K562 (cell line): ENCODE data around the gene TBC1D1. TPM values are rescaled to one million over a fixed set of nuclear protein-coding genes. Genes with fewer than 3 reads are reported as not detected.

Source experiments
- ATF1 ChIP-seq, 2 experiments: fragments of 450-650 bp in 1 of 2; IDR thresholded peaks; 2 replicates each; pipeline ENCODE4 v1.6.1; 2016; ENCODE audit warnings: missing compliant biosample characterization in 1 of 2, missing genetic modification characterization in 1 of 2
- CBFA2T2 ChIP-seq: fragments of 450-650 bp; conservative IDR thresholded peaks from 2 replicates; pipeline ENCODE4 v1.6.1; 2017; ENCODE audit warnings: mild to moderate bottlenecking
- CBFB ChIP-seq: sonication (generic); formaldehyde crosslinking; IDR thresholded peaks from 2 replicates; pipeline ENCODE4 v1.4.0; 2020; ENCODE audit warnings: mild to moderate bottlenecking, missing genetic modification reagents
- MEF2D ChIP-seq: conservative IDR thresholded peaks from 2 replicates; pipeline ENCODE4 v1.6.1; 2016; ENCODE audit warnings: low read depth, missing genetic modification characterization, missing compliant biosample characterization
- RBM15 ChIP-seq: fragments of 200-400 bp; formaldehyde crosslinking; IDR thresholded peaks from 2 replicates; pipeline ENCODE4 v1.6.1; 2018; ENCODE audit warnings: mild to moderate bottlenecking, low read length, moderate library complexity; ENCODE audit not compliant: insufficient read depth
- RBM25 ChIP-seq: fragments of 200-400 bp; formaldehyde crosslinking; IDR thresholded peaks from 2 replicates; pipeline ENCODE4 v1.6.1; 2018; ENCODE audit warnings: low read length, low read depth, moderate library complexity; ENCODE audit not compliant: severe bottlenecking
- ZNF316 ChIP-seq: fragments of 450-650 bp; IDR thresholded peaks from 2 replicates; pipeline ENCODE4 v1.6.1; 2016
- ZNF76 ChIP-seq: fragments of 250-450 bp; sonication (Bioruptor Pico); IDR thresholded peaks from 2 replicates; pipeline ENCODE4 v1.4.0; 2020; ENCODE audit warnings: mild to moderate bottlenecking, moderate library complexity, borderline replicate concordance
- polyA plus RNA-seq, 8 experiments: library from polyadenylated mRNA; depleted of rRNA in 4 of 8; stranded (reverse) in 5 of 8; unstranded in 3 of 8; fragments of >200 nt; fragmentation: Nextera tagmentation in 2 of 8; fragmentation: Illumina TruSeq in 1 of 8; extraction: Ambion mirVana in 2 of 8; extraction: Trizol in 1 of 8; gene quantifications; 2 replicates each; pipeline versions ENCODE4 v1.2.1 to v1.2.3, GENCODE V29; 2011 to 2014; ENCODE audit warnings: inconsistent platforms in 1 of 8, missing spikeins in 1 of 8
- total RNA-seq, 7 experiments: library from RNA; depleted of rRNA in 6 of 7; stranded (reverse); fragments of >200 nt in 6 of 7; fragmentation: Illumina TruSeq in 2 of 7; extraction: Trizol in 2 of 7; gene quantifications; 2 replicates each; pipeline versions ENCODE4 v1.2.1 to v1.2.3, GENCODE V29; 2011 to 2021; ENCODE audit warnings: low replicate concordance in 1 of 7
- TF ChIP-seq, protein P1 (sequence below): fragments of 250-450 bp; sonication (Bioruptor Pico); IDR thresholded peaks from 2 replicates; pipeline ENCODE4 v1.5.0; 2021
- TF ChIP-seq, protein P2 (sequence below): IDR thresholded peaks from 2 replicates; pipeline ENCODE4 v1.6.1; 2011; ENCODE audit not compliant: insufficient read length; ENCODE audit errors: extremely low read depth
- TF ChIP-seq, protein P3 (sequence below): fragments of 450-650 bp; IDR thresholded peaks from 2 replicates; pipeline ENCODE4 v1.6.1; 2016; ENCODE audit warnings: low read depth
- TF ChIP-seq, protein P4 (sequence below): sonication (generic); IDR thresholded peaks from 2 replicates; pipeline ENCODE4 v1.6.1; 2016
- TF ChIP-seq, protein P5 (sequence below): sonication (generic); formaldehyde crosslinking; IDR thresholded peaks from 2 replicates; pipeline ENCODE4 v1.8.1; 2023; ENCODE audit warnings: mild to moderate bottlenecking, missing genetic modification reagents
- TF ChIP-seq, protein P6 (sequence below), 2 experiments: fragments of 450-650 bp in 1 of 2; sonication (generic) in 1 of 2; formaldehyde crosslinking in 1 of 2; IDR thresholded peaks in 1 of 2; conservative IDR thresholded peaks in 1 of 2; 2 replicates each; pipeline versions ENCODE4 v1.6.1 to v1.8.1; 2016 to 2023; ENCODE audit warnings: mild to moderate bottlenecking in 2 of 2, moderate library complexity in 2 of 2, inconsistent platforms in 1 of 2, missing genetic modification reagents in 1 of 2

The TBC1D1 gene
- total and polyA plus RNA-seq, 9 of the 15 experiments (the other 6 are each of a cell fraction or from before 2014, with no cell fraction given), result 0.59 to 14.2 (median 8.8) TPM

DNA sequence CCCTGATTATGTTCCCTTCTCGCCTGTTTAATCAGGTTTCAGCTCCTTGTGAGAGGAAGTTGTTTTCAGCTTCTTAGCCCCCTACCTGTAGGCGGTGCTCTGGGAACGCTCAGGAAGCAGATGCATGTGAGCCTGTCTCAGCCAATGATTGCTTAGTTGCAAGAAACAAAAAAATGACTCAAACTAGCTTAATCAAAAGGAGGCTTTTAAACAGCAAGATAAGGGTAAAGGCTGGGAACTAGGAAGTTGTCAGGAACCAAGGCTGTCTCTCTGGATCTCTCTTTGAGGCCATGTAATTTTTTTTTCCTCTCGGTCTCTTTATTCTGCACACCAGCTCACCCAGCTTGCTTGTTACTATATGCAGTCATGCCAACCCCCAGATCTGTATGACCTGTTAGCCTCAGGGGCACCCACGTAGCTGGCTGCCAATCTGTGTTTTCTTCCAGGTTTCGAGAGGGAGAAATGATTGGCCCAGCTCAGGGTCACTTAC lies 178.4 kb downstream of the TBC1D1 start (continued):
- TF ChIP-seq, protein P1, sequence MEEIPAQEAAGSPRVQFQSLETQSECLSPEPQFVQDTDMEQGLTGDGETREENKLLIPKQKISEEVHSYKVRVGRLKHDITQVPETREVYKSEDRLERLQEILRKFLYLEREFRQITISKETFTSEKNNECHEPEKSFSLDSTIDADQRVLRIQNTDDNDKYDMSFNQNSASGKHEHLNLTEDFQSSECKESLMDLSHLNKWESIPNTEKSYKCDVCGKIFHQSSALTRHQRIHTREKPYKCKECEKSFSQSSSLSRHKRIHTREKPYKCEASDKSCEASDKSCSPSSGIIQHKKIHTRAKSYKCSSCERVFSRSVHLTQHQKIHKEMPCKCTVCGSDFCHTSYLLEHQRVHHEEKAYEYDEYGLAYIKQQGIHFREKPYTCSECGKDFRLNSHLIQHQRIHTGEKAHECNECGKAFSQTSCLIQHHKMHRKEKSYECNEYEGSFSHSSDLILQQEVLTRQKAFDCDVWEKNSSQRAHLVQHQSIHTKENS (CRISPR knock-in tag), result no peak
- TF ChIP-seq, protein P2, sequence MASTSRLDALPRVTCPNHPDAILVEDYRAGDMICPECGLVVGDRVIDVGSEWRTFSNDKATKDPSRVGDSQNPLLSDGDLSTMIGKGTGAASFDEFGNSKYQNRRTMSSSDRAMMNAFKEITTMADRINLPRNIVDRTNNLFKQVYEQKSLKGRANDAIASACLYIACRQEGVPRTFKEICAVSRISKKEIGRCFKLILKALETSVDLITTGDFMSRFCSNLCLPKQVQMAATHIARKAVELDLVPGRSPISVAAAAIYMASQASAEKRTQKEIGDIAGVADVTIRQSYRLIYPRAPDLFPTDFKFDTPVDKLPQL, result no peak
- no peak for TF ChIP-seq ZNF76
- TF ChIP-seq, protein P3, sequence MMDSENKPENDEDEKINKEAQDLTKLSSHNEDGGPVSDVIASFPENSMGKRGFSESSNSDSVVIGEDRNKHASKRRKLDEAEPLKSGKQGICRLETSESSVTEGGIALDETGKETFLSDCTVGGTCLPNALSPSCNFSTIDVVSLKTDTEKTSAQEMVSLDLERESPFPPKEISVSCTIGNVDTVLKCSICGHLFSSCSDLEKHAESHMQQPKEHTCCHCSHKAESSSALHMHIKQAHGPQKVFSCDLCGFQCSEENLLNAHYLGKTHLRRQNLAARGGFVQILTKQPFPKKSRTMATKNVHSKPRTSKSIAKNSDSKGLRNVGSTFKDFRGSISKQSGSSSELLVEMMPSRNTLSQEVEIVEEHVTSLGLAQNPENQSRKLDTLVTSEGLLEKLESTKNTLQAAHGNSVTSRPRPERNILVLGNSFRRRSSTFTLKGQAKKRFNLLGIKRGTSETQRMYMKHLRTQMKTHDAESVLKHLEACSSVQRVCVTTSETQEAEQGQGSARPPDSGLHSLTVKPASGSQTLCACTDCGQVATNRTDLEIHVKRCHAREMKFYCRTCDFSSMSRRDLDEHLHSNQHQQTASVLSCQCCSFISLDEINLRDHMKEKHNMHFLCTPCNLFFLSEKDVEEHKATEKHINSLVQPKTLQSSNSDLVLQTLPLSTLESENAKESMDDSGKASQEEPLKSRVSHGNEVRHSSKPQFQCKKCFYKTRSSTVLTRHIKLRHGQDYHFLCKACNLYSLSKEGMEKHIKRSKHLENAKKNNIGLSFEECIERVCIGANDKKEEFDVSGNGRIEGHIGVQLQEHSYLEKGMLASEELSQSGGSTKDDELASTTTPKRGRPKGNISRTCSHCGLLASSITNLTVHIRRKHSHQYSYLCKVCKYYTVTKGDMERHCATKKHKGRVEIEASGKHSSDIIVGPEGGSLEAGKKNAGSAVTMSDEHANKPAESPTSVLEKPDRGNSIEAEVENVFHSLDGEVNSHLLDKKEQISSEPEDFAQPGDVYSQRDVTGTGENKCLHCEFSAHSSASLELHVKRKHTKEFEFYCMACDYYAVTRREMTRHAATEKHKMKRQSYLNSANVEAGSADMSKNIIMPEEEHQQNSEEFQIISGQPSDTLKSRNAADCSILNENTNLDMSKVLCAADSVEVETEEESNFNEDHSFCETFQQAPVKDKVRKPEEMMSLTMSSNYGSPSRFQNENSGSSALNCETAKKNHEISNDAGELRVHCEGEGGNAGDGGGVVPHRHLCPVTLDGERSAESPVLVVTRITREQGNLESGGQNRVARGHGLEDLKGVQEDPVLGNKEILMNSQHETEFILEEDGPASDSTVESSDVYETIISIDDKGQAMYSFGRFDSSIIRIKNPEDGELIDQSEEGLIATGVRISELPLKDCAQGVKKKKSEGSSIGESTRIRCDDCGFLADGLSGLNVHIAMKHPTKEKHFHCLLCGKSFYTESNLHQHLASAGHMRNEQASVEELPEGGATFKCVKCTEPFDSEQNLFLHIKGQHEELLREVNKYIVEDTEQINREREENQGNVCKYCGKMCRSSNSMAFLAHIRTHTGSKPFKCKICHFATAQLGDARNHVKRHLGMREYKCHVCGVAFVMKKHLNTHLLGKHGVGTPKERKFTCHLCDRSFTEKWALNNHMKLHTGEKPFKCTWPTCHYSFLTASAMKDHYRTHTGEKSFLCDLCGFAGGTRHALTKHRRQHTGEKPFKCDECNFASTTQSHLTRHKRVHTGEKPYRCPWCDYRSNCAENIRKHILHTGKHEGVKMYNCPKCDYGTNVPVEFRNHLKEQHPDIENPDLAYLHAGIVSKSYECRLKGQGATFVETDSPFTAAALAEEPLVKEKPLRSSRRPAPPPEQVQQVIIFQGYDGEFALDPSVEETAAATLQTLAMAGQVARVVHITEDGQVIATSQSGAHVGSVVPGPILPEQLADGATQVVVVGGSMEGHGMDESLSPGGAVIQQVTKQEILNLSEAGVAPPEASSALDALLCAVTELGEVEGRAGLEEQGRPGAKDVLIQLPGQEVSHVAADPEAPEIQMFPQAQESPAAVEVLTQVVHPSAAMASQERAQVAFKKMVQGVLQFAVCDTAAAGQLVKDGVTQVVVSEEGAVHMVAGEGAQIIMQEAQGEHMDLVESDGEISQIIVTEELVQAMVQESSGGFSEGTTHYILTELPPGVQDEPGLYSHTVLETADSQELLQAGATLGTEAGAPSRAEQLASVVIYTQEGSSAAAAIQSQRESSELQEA, result no peak
- peak; percentile 13 for TF ChIP-seq RBM25
- TF ChIP-seq RBM15, result no peak
- no peak for TF ChIP-seq CBFA2T2
- TF ChIP-seq CBFB (CRISPR knock-in tag), result no peak
- TF ChIP-seq ATF1 (CRISPR knock-in tag; IDR thresholded peaks at IDR 0.05), result no peak
- no peak for TF ChIP-seq ATF1 (tag; IDR thresholded peaks at IDR 0.05)
- TF ChIP-seq, protein P4, sequence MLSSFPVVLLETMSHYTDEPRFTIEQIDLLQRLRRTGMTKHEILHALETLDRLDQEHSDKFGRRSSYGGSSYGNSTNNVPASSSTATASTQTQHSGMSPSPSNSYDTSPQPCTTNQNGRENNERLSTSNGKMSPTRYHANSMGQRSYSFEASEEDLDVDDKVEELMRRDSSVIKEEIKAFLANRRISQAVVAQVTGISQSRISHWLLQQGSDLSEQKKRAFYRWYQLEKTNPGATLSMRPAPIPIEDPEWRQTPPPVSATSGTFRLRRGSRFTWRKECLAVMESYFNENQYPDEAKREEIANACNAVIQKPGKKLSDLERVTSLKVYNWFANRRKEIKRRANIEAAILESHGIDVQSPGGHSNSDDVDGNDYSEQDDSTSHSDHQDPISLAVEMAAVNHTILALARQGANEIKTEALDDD, result peak; percentile 74
- TF ChIP-seq, protein P5, sequence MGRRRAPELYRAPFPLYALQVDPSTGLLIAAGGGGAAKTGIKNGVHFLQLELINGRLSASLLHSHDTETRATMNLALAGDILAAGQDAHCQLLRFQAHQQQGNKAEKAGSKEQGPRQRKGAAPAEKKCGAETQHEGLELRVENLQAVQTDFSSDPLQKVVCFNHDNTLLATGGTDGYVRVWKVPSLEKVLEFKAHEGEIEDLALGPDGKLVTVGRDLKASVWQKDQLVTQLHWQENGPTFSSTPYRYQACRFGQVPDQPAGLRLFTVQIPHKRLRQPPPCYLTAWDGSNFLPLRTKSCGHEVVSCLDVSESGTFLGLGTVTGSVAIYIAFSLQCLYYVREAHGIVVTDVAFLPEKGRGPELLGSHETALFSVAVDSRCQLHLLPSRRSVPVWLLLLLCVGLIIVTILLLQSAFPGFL (CRISPR knock-in tag), result no peak
- TF ChIP-seq MEF2D, result no peak
- TF ChIP-seq, protein P6, sequence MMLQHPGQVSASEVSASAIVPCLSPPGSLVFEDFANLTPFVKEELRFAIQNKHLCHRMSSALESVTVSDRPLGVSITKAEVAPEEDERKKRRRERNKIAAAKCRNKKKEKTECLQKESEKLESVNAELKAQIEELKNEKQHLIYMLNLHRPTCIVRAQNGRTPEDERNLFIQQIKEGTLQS (IDR thresholded peaks at IDR 0.05), result no peak
- TF ChIP-seq, protein P6 (CRISPR knock-in tag; conservative IDR thresholded peaks at IDR 0.05), result no peak
- TF ChIP-seq ZNF316, result peak; percentile 34; the same call in 1 of the 2 replicates
